Heart right ventricle (tissue), 16 donors: ENCODE data around the gene ACKR3. TPM values are rescaled to one million over a fixed set of nuclear protein-coding genes. Genes with fewer than 3 reads are reported as not detected.
A peak's percentile ranks its signal among the peaks of the same experiment; 100 is the strongest.

ENCODE experiments used
- ATAC-seq, 8 donors: fragments of 200-7000 bp; cut with Tn5 transposase; one replicate each; pipeline ENCODE4 v1.9.1; 2020; ENCODE audit warnings: mild to moderate bottlenecking in 8 of 8, moderate library complexity in 8 of 8, moderate number of reproducible peaks in 1 of 8
- DNase-seq, 2 donors: peaks; one replicate each; pipeline ENCODE4 v3.0.0-alpha.2; 2020
- H3K27ac ChIP-seq, 10 donors: fragments of 200-600 bp; sonication (generic) in 2 of 10; one replicate each; pipeline versions ENCODE4 v1.5.0 to v1.8.0; 2020 to 2022; ENCODE audit warnings: mild to moderate bottlenecking in 3 of 10
- H3K27me3 ChIP-seq, 7 donors: fragments of 200-600 bp; one replicate each; pipeline ENCODE4 v1.8.0; 2021 to 2022; ENCODE audit warnings: mild to moderate bottlenecking in 2 of 7
- H3K36me3 ChIP-seq, 9 donors: fragments of 200-600 bp; sonication (generic) in 1 of 9; one replicate each; pipeline versions ENCODE4 v1.5.0 to v1.8.0; 2020 to 2022; ENCODE audit warnings: mild to moderate bottlenecking in 2 of 9
- H3K4me1 ChIP-seq, 9 donors: fragments of 200-600 bp; sonication (generic) in 1 of 9; one replicate each; pipeline versions ENCODE4 v1.5.0 to v1.8.0; 2020 to 2022; ENCODE audit warnings: mild to moderate bottlenecking in 4 of 9
- H3K4me3 ChIP-seq, 10 donors: fragments of 200-600 bp; sonication (generic) in 2 of 10; one replicate each; pipeline versions ENCODE4 v1.5.0 to v1.8.0; 2020 to 2022; ENCODE audit warnings: mild to moderate bottlenecking in 7 of 10, moderate library complexity in 2 of 10
- H3K9me3 ChIP-seq, 11 donors: fragments of 200-600 bp in 10 of 11; sonication (generic) in 2 of 11; one replicate each; pipeline versions ENCODE4 v1.5.0 to v1.8.0; 2013 to 2022; ENCODE audit warnings: mild to moderate bottlenecking in 2 of 11, control low read depth in 1 of 11, moderate library complexity in 1 of 11
- WGBS, 2 donors: extraction: QIAGEN DNeasy Blood & Tissue Kit; methylation state at CpG; one replicate each; pipeline ENCODE4 v1.1.7; 2013; ENCODE audit warnings: inconsistent platforms in 1 of 2; 5-methylcytosine and 5-hydroxymethylcytosine counted together
- intact Hi-C, 10 donors: fragments of 100-400 bp; cut with DNase I; formaldehyde crosslinking; loops; one replicate each; pipeline versions ENCODE4 v1.11.1 to v1.14.2; 2022
- polyA plus RNA-seq, 2 donors: library from polyadenylated mRNA; stranded (reverse); fragments of 200-250 nt; gene quantifications; one replicate each; pipeline ENCODE4 v1.2.3, GENCODE V29; 2013
- total RNA-seq, 10 donors: library from RNA; stranded (reverse); fragmentation: NEBNext Ultra II Directional in 3 of 10; extraction: Animal tissue kit (Norgen Biotek cat#: 25700) in 3 of 10; gene quantifications; one replicate each; pipeline versions ENCODE4 v1.2.1 to v1.2.4, GENCODE V29; 2021 to 2023
- TF ChIP-seq, protein P1 (sequence below), 9 donors: fragments of 200-600 bp; sonication (generic) in 2 of 9; IDR thresholded peaks; one replicate each; pipeline versions ENCODE4 v1.5.0 to v1.8.0; 2021 to 2022; ENCODE audit warnings: antibody characterized with exemption in 9 of 9, mild to moderate bottlenecking in 5 of 9, moderate library complexity in 1 of 9
- donor health status: Arrhythmogenic right ventricular cardiomyopathy.
- donor health status: ischemic (EF 13 %, LVEDD 7.1; RV severe dilation, severe dysfunction).
- donor health status: healthy with polysubstance abuse.
- donor health status: DM: no; HTN: yes; CAD: no.
- donor health status: DM: no; HTN: no; CAD: no.
- donor health status: ischemic (EF 25% LVEDD 6.9; RV normal size, moderate dysfunction).
- donor health status: ischemic (EF 25% LVEDD 5.7; RV mildly dilated, moderate dysfunction).
- donor health status: healthy.
- donor health status: DM: yes; HTN: yes; CAD: no.
- donor health status: Ischemic cardiomyopathy.
- donor health status: ischemic (EF 35%, LVEDD 5.7; RV mildly dilated, moderate dysfunction).
- donor health status: nonischemic (EF 11% LVEDD 7.7; RV severe dilation, severe dysfunction).
- donor health status: DM: yes; HTN: yes; CAD: no.
- donor health status: PGD.
- donor health status: ischemic (EF 29% LVEDD 5.4; RV normal size, mild dysfunction).
- donor health status: nonischemic (EF 23%, LVEDD 6.1; RV moderate dilation, normal function).

ACKR3 gene
- total and polyA plus RNA-seq, 12 donors, result 17.7 to 102 (median 42.5) TPM

DNA sequence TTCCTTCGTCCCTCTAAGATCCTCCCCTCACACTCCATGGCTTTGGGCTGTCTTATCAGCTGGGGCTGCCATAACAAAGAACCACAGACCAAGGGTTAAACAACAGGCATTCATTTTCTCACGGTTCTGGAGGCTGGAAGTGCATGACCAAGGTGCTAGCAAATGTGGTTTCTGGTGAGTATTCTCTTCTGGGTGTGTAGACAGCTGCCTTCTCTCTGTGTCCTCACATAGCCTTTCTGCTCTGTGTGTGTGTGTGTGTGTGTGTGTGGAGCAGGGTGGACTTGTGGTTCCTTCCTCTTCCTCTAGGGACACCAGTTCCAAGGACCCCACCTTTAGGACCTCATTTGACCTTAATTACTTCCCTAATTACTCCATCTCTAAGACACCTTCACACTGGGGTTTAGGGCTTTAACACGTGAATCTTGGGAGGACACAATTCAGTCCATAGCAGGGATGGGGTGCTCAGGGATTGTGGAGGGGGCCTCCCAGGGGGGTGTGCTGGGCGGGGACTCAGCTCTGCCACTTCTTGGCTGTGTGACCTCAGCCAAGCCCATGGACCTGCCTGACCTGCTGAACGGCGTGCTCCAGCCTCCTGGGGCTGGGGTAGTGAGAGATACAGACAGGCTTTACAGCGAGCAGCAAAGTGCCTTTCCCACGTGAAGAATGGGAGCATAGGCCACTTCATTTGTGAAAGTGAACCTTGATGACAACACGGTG is 38.0 kb downstream of the ACKR3 start:
- WGBS, 2 donors, result 64 to 74% methylated on average over 9 of the region's 9 CpGs
- Histone ChIP-seq H3K27me3 (peaks cover 0 to 6% (median 0%) of the 10 kb centered on the region in 7 donors), H3K9me3 (no peaks in the 10 kb centered on the region), H3K4me1 (peaks cover 0 to 13% (median 0%) of the 10 kb centered on the region in 9 donors), H3K36me3 (no peaks in the 10 kb centered on the region), H3K27ac (no peak overlapping the region), H3K4me3 (no peak overlapping the region)
- intact Hi-C loops, result no loop called here
- no peak for DNase-seq
- TF ChIP-seq, protein P1, sequence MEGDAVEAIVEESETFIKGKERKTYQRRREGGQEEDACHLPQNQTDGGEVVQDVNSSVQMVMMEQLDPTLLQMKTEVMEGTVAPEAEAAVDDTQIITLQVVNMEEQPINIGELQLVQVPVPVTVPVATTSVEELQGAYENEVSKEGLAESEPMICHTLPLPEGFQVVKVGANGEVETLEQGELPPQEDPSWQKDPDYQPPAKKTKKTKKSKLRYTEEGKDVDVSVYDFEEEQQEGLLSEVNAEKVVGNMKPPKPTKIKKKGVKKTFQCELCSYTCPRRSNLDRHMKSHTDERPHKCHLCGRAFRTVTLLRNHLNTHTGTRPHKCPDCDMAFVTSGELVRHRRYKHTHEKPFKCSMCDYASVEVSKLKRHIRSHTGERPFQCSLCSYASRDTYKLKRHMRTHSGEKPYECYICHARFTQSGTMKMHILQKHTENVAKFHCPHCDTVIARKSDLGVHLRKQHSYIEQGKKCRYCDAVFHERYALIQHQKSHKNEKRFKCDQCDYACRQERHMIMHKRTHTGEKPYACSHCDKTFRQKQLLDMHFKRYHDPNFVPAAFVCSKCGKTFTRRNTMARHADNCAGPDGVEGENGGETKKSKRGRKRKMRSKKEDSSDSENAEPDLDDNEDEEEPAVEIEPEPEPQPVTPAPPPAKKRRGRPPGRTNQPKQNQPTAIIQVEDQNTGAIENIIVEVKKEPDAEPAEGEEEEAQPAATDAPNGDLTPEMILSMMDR (IDR thresholded peaks at IDR 0.05), result peak in 4 of 9 donors; percentile 9 to 25 (median 10)
- peak; percentile 7 to 75 (median 56) for ATAC-seq

DNA sequence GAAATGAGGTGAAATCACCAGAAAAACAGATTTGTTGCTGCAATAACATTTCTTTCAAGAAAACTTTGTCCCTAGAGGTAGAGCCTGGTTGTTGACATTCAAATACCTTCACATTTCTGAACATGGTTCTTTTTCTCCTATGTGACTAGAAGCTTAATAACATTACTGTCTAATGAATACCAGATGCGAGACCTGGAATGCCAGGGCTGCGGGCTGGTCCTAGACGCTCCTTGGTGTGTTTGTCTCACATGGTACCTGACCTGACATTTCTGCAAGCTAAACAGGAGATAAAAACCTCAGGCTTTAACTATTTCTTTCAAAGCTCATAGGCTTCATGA is 38.5 kb downstream of the ACKR3 start:
- Histone ChIP-seq H3K27ac (no peak overlapping the region), H3K4me1 (peaks cover 0 to 13% (median 0%) of the 10 kb centered on the region in 9 donors), H3K9me3 (no peaks in the 10 kb centered on the region), H3K4me3 (no peak overlapping the region), H3K36me3 (no peaks in the 10 kb centered on the region), H3K27me3 (peaks cover 0 to 6% (median 0%) of the 10 kb centered on the region in 7 donors)
- TF ChIP-seq, protein P1 (IDR thresholded peaks at IDR 0.05), result no peak
- 90 to 91% methylated on average over 3 of the region's 3 CpGs for WGBS, 2 donors
- intact Hi-C loops, result no loop called here
- ATAC-seq, result no peak
- no peak for DNase-seq

DNA sequence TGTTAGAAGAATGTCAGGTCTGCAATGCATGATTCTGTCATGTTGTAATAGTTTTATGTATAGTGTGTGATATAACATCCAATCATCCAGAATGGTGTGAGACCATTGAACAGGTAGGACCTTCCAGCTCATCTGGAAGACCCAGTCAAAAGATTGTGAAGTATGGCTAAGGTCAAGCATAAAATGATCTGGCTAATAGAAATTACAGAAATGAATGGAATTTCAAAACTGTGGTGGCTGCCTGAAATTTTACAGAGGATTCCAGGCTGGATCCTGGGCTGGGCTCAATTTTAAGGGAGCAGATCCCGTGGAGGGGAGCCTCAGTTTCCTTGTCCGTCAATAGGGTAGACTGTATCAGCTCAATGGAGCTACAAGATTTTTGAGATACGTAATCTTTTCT is 39.1 kb downstream of the ACKR3 start:
- Histone ChIP-seq H3K4me1 (peaks cover 0 to 16% (median 0%) of the 10 kb centered on the region in 9 donors), H3K36me3 (no peaks in the 10 kb centered on the region), H3K9me3 (no peaks in the 10 kb centered on the region), H3K27ac (no peak overlapping the region), H3K4me3 (no peak overlapping the region), H3K27me3 (peaks cover 0 to 6% (median 0%) of the 10 kb centered on the region in 7 donors)
- TF ChIP-seq, protein P1 (IDR thresholded peaks at IDR 0.05), result no peak
- ATAC-seq, result no peak
- intact Hi-C loops, result no loop called here
- 97 to 100% methylated on average over 3 of the region's 3 CpGs for WGBS, 2 donors
- DNase-seq, result no peak

DNA sequence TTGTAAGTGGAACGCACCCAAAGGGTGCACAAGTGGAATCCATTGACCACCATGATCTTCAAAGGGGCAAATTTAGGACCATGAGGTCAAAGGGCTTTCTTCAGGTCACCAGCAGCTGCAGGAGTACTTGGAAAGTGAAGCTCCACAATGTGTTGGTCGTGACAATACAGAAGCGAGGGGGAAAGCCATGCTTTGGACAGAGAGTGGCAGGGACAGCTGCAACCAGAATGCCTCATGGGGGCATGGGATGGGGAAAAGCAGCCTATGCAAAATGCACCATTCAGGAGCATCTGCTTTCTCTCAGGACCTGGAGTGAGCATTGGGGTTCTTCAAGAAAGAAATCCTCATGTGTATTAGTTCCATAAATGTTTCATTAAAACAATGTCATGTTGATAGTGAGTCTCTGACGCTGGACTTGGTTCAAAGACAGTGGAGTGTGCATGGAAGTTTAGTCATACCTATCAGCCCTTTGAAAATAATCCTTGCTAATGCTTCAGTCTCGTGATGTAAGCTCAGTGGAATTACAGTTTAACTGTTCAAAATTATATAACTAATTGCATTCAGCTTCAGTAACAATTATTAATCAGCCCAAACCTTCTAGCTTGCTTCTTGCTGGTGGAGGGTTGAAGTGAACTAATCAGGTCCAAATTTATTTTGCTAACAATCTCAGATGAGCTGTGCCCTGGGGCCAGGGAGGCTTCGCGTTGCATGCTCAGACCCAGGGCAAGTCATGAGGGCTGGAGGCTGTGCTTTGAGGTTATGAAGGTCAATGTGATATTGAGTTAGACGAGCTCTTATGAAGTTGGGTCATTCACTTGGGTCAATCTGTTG is 41.6 kb downstream of the ACKR3 start:
- Histone ChIP-seq H3K27ac (no peak overlapping the region), H3K36me3 (no peaks in the 10 kb centered on the region), H3K9me3 (no peaks in the 10 kb centered on the region), H3K4me3 (no peak overlapping the region), H3K27me3 (peaks cover 0 to 2% (median 0%) of the 10 kb centered on the region in 7 donors), H3K4me1 (peaks cover 0 to 18% (median 0%) of the 10 kb centered on the region in 9 donors)
- DNase-seq, result no peak
- no peak for ATAC-seq
- intact Hi-C loops, result no loop called here
- TF ChIP-seq, protein P1 (IDR thresholded peaks at IDR 0.05), result no peak
- WGBS, 2 donors, result 84 to 85% methylated on average over 8 of the region's 8 CpGs
